Fibroblast of skin of left quadriceps (primary cell): ENCODE results near the gene PLPP7.
A peak's percentile ranks its signal among the peaks of the same experiment; 100 is the strongest.
"Not testable (repeated sequence)": the region's sequence is repeated elsewhere in the genome, so short reads cannot be mapped to it uniquely, and the experiment has no call there.

ENCODE experiments used
- DNase-seq, 2 experiments: peaks; one replicate each; pipeline ENCODE4 v3.0.0-alpha.2; 2013; ENCODE audit warnings: low read depth in 2 of 2

PLPP7 gene

DNA sequence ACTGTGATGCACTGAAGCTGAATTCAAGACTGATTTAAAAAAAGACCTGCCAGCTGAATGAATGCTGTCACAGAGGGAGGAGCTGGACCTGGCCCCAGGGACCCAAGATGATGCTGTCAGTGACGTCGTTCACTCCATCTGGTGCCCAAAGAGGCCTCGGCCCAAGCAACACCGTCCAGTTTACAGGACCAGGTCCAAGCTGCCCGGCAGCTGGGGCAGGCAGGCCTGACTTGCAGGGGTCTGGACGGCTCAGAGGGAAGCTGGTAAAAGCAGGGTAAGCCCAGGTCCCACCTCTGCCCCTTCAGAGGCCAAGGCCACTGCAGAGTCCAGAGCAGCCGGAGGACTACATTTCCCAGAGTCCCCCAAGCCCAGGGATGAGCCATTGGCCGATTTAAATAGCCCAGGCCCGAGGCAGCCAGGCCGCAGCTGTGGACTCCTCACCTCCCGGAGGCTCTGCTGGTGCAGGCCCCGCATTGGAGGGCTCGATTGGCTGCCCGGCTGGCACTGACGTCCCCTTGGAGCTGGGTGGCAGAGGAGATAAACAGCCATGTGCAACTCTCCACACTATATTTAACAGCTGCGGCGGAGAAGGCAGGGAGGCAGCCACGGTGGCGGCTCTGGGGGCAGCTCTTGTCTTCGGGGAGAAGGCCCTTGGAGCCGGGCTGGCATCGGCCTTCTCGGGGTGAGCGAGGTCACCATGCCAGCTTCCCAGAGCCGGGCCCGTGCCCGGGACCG is at the start of gene PLPP7:
PLPP7 (plus strand) TSS at position 423 of the 735 bp plus-strand sequence; CDS start at position 698, 275 bp downstream.
- DNase-seq, result no peak

DNA sequence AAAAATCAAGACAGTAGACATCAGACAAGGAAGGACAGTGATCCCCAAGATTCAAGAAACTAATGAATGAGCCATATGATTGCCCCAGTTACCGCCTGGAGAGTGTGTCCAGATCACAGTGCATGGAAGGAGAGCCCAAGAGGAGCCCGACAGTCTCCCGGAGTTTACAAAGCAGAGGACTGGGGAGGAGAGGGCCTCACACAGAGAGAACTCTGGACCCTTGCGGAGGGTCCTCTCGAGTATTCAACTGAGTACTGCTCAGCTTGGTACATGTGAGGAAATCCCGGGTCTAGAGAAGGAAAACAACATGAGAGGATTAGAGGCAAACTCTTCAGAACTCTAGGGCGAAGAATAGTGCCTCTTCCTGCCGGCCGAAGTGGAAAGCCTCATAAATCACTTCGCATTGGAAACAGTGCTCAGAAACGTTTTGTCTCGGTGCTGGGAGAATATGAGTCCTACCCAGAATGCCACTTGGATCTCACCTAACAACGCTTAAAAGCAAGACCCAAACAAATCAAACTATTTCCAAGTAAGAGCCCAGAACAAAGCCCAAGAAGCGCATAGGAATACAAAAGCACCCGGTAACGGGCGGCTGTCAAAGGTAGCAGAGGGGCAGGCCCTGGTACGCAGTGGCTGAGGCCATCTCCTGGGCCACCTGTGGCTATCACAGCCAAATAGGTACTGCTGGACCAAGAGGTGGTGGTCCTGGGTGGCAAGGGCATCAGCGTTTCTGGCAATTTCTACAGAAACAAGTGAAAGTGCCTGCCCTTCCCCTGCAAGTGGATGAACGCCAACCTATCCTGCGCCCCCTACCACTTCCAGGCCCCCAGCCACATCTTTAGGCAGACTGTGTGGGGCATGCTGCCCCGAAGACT is 49.2 kb upstream of the PLPP7 start:
- no peak for DNase-seq

- not testable (repeated sequence) for DNase-seq
These were observed 45.2 kb upstream of the PLPP7 start for GRCh38 chr9:131244331-131244730.

DNA sequence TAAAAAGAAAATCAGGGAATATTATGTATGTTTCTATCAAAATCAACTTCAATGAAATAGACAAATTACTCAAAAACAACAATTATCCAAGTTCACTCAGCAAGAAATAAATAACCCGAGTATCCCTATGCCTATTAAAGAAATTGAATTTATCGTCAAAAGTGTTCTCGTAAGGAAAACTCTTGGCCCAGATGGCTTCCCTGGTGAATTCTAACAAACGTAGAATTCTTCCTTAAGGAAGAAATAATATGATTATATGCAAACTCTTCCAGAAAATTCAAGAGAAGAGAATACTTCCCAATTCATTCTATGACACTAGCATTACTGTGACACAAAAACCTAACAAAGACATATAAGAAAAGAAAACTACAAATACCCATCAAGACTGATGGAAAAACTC is 42.9 kb upstream of the PLPP7 start:
- no peak for DNase-seq

- no peak for DNase-seq
These were observed 37.4 kb upstream of the PLPP7 start for GRCh38 chr9:131252120-131252519.

DNA sequence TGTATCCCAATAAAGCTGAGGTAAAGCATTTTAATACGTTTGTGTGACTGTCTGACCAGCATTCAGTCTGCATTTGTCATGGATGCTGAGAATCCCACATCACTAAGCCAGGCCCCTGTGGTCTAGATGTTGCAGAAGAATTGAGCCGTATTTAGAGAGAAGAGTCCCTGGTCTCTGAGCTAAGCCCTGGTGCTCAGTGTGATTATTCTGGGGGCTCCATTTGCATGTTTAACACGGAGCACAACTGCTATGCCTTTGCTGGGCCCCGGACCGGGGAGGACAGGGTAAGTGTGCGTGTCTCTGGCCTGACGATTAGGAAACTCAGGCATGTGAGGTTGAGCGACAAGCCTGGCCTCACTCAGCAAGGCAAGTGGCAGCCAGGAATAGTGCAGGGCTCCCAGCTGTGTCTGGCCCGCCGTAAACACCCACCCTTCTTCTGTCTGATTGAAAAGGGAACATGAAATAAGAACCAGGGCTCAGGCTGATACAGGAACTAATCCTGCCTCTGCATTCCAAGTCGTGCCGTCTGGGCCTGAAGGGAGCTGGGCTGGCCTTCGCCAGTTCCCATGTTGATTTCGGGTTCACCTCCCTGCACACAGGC is 35.5 kb upstream of the PLPP7 start:
- peak; percentile 21 to 24 for DNase-seq

GRCh38 chr9:131254626-131255025 is 34.9 kb upstream of the PLPP7 start:
- DNase-seq, result no peak

DNA sequence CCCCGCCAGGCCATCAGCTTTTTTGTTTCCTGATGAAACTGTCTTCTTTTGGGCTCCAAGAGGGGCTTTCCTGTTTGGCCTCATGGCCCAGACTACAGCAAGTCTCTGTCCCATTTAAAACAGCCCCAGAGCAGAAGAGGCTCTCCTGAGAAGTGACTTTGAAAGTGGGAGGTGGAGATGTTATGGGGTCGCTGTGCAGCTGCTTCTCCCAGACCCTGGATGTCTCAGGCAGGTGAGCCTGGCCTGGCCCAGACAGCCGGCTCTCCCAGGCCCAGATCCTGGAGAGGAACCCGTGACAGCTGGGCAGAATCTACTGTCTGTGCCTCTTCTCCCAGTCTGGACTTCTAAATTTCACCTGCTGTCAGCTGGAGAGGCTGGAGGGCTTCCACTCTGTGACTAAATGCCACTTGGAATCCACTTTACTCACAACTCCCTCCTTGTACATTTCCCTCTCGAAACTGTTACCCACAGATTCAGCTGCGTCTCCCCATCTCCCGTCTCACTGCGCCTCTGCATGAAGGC is 33.8 kb upstream of the PLPP7 start:
- no peak for DNase-seq

GRCh38 chr9:131257266-131258025 is 32.1 kb upstream of the PLPP7 start:
- DNase-seq, result no peak

DNA sequence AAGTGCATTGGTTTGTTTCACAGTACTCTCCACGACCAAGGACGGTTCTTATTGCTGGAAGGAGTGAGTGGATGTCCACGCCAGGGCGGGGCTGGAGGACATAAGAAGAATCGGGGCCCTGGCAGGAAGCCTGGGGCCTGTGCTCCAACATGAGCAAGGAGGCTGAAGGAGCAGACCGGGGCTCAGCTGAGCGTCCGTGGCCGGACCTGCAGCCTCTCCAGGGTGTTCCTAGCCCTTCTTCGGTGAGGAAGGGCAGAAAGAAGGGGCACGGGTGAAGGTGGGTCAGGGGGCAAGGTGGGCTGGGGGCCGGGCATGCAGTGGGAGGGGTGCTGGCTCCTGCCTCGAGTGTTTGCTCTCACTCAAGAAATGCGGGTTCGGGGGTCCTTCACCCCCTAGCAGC is 31.3 kb upstream of the PLPP7 start:
- DNase-seq, result no peak

DNA sequence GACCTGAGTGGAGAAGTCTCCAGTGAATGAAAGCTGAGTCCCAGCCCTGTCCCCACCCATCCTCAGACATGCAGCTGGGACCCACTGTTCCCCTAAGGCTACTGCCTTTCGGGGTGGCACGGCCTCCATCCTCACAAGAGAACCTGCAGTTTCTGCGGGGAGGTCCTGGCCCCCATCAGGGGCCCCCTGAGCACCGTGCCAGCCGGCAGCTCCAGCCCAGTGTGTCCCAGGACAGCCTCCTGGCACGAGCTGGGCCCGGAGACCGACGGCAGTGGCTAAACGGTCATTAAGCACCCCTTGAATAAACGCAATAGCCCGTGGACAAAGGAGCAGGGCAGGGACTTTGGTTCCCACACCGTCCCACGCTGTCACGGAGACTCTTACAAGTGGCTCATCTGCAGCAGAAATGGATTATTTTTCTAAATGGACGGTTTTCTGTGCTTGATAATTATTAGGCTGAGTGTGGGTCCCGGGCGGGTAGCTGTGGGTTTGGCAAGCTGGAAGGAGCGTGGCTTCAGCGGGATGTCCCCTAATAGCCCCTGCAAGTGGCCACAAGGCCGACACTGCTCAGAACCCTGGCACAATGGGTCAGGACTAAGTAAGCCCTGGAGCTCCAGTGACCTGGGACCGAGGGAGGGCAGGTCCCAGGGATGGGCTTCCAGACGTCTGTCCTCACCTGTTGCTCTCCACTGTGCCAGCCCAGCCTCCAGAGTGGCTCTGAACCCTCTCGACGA is 30.7 kb upstream of the PLPP7 start:
- no peak for DNase-seq

- DNase-seq, result no peak
These were observed 30.1 kb upstream of the PLPP7 start for GRCh38 chr9:131259432-131259898.

DNA sequence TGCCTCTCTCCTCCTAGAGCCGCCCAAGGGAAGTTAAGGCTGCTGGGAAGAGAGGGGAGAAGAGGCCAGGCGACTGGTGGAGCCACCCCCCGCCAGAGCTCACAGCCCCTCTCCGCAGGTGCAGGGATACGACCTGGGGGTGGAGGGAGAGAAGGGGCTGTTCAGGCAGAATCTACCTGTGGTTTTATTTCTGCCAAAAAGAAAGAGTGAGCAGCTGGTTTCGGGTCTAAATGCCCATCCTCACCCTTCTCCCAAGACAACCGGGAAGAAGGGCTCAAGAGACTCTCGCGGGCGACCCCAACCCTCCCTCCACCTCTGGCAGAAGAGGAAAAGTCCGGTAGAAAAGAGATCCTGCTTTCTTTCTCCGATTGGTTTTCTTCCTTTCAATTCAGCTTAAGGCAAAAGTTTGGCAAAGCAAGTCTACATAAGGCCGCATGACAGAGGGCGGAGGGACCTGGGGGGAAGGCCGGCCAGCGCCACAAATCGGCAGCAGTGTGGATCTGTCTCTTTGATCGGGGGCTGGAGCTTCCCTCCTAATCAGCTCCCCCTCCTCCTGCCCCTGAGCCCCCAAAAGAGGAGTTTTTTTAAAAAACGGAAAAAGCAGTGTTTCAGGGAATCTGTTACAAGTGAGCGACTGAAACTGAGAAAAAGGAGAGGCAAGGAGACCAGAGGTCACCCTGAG is 29.5 kb upstream of the PLPP7 start:
- no peak for DNase-seq

GRCh38 chr9:131260751-131261452 is 28.6 kb upstream of the PLPP7 start:
- DNase-seq, result no peak

GRCh38 chr9:131262327-131263032 is 27.0 kb upstream of the PLPP7 start:
- DNase-seq, result no peak

GRCh38 chr9:131263033-131263343 is 26.5 kb upstream of the PLPP7 start:
- DNase-seq, result not testable (repeated sequence)

DNA sequence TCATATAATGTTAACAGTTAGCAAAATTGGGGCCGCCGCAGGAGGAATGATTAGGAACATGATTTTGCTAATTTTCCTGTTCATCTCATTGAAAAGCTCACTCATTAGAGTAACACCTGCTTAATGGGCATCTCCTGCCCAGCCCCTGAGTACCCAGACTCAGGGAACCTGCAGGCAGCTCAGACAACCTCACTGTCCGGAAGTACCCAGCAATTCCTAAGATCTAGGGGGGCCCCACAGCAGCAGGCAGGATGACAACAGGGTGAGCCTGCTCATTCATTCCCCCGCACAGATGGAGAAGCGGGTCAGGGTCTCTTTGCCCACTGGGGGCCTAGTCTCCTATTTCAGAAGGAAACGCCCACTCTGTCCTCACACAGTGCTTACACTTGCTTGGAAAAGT is 25.8 kb upstream of the PLPP7 start:
- no peak for DNase-seq

- no peak for DNase-seq
These were observed 25.3 kb upstream of the PLPP7 start for GRCh38 chr9:131264231-131264630.
